IMR-90 (cell line): ENCODE data around the gene PPP1R12B. TPM values are rescaled to one million over a fixed set of nuclear protein-coding genes. Genes with fewer than 3 reads are reported as not detected.
A peak's percentile ranks its signal among the peaks of the same experiment; 100 is the strongest.

Experiments
- ATAC-seq: fragments of 200-7000 bp; cut with Tn5 transposase; 2 replicates; pipeline ENCODE4 v1.9.1; 2020; ENCODE audit warnings: low read depth, mild to moderate bottlenecking, moderate library complexity
- BruUV-seq: library from RNA; stranded (reverse); fragments of 400-500 nt; replicated peaks from 2 replicates; lab custom pipeline; 2021; lab: Mats Ljungman, UMichigan
- CTCF ChIA-PET: fragments of 300-600 bp; formaldehyde crosslinking; extraction: SDS; loops from one replicate; lab custom pipeline; 2021; ENCODE audit warnings: antibody characterized with exemption; lab: Yijun Ruan, JAX
- POLR2A ChIA-PET: fragments of 300-600 bp; sonication (Branson Sonifier 250); formaldehyde crosslinking; loops from one replicate; lab custom pipeline; 2022; ENCODE audit warnings: antibody characterized with exemption; ENCODE audit not compliant: unreplicated experiment; lab: Charles Lee
- DNase-seq: peaks from one replicate; pipeline ENCODE4 v3.0.0; 2013
- H2AFZ ChIP-seq: replicated peaks from 2 replicates; pipeline ENCODE3; 2013; ENCODE audit warnings: low read length, mild to moderate bottlenecking; ENCODE audit not compliant: poor library complexity
- H2AK5ac ChIP-seq: 2 replicates; pipeline ENCODE4 v1.6.1; 2013; ENCODE audit warnings: low read depth, low read length, inconsistent platforms
- H2AK9ac ChIP-seq: replicated peaks from 2 replicates; pipeline ENCODE3; 2013; ENCODE audit warnings: mild to moderate bottlenecking, low read depth, low read length, moderate library complexity; ENCODE audit not compliant: poor library complexity
- H2BK120ac ChIP-seq: 2 replicates; pipeline ENCODE4 v1.6.1; 2013; ENCODE audit warnings: low read depth, low read length, inconsistent platforms
- H2BK15ac ChIP-seq: 3 replicates; pipeline ENCODE4 v1.6.1; 2013; ENCODE audit warnings: low read depth, low read length, inconsistent platforms
- H2BK20ac ChIP-seq: 2 replicates; pipeline ENCODE4 v1.6.1; 2013; ENCODE audit warnings: low read depth, mild to moderate bottlenecking, inconsistent platforms, low read length, moderate library complexity
- H2BK5ac ChIP-seq: 2 replicates; pipeline ENCODE4 v1.6.1; 2013; ENCODE audit warnings: mild to moderate bottlenecking, low read depth, low read length, inconsistent platforms; ENCODE audit not compliant: poor library complexity, severe bottlenecking
- H3K14ac ChIP-seq: replicated peaks from 2 replicates; pipeline ENCODE4 v1.6.1; 2013; ENCODE audit warnings: low read depth, low read length, inconsistent platforms
- H3K18ac ChIP-seq: 2 replicates; pipeline ENCODE4 v1.6.1; 2013; ENCODE audit warnings: low read depth, low read length, control low read depth
- H3K23ac ChIP-seq: 2 replicates; pipeline ENCODE4 v1.6.1; 2013; ENCODE audit warnings: low read depth, low read length, inconsistent platforms
- H3K27ac ChIP-seq: 2 replicates; pipeline ENCODE4 v1.5.1; 2013; ENCODE audit warnings: mild to moderate bottlenecking, control low read depth, low read length; ENCODE audit not compliant: insufficient read depth
- H3K27me3 ChIP-seq: 2 replicates; pipeline ENCODE4 v1.6.1; 2013; ENCODE audit warnings: low read length; ENCODE audit not compliant: control insufficient read depth, insufficient read depth
- H3K36me3 ChIP-seq: 2 replicates; pipeline ENCODE4 v1.6.1; 2013; ENCODE audit warnings: low read length, mixed read lengths; ENCODE audit not compliant: control insufficient read depth, insufficient read depth
- H3K4ac ChIP-seq: 2 replicates; pipeline ENCODE4 v1.6.1; 2013; ENCODE audit warnings: low read depth, low read length, inconsistent platforms
- H3K4me1 ChIP-seq: 2 replicates; pipeline ENCODE4 v1.6.1; 2013; ENCODE audit warnings: low read length, mixed read lengths; ENCODE audit not compliant: control insufficient read depth, insufficient read depth
- H3K4me2 ChIP-seq: 2 replicates; pipeline ENCODE4 v1.6.1; 2013; ENCODE audit warnings: low read depth, mild to moderate bottlenecking, control low read depth, low read length, moderate library complexity
- H3K4me3 ChIP-seq: 2 replicates; pipeline ENCODE4 v1.5.1; 2013; ENCODE audit warnings: low read depth, mild to moderate bottlenecking, control low read depth, low read length, moderate library complexity; ENCODE audit not compliant: insufficient read depth
- H3K56ac ChIP-seq: 2 replicates; pipeline ENCODE4 v1.6.1; 2013; ENCODE audit warnings: low read length, inconsistent platforms; ENCODE audit not compliant: insufficient read depth; ENCODE audit errors: extremely low read depth
- H3K79me1 ChIP-seq, 2 experiments: 2 replicates each; pipeline ENCODE4 v1.6.1; 2013; ENCODE audit warnings: low read length in 2 of 2, inconsistent platforms in 1 of 2, low read depth in 1 of 2
- H3K9ac ChIP-seq: 2 replicates; pipeline ENCODE4 v1.6.1; 2013; ENCODE audit warnings: low read depth, low read length, control low read depth
- H3K9me1 ChIP-seq: 2 replicates; pipeline ENCODE4 v1.6.1; 2013; ENCODE audit warnings: low read length, inconsistent platforms; ENCODE audit not compliant: insufficient read depth
- H3K9me3 ChIP-seq: 2 replicates; pipeline ENCODE4 v1.6.1; 2013; ENCODE audit warnings: low read length; ENCODE audit not compliant: control insufficient read depth, insufficient read depth
- H4K20me1 ChIP-seq: 2 replicates; pipeline ENCODE4 v1.6.1; 2013; ENCODE audit warnings: low read length, inconsistent platforms; ENCODE audit not compliant: insufficient read depth
- H4K5ac ChIP-seq: 2 replicates; pipeline ENCODE4 v1.6.1; 2013; ENCODE audit warnings: mild to moderate bottlenecking, low read depth, low read length, control low read depth
- H4K8ac ChIP-seq, 2 experiments: 2 replicates each; pipeline ENCODE4 v1.6.1; 2013; ENCODE audit warnings: low read depth in 2 of 2, low read length in 2 of 2, control low read depth in 1 of 2, inconsistent platforms in 1 of 2
- H4K91ac ChIP-seq: 2 replicates; pipeline ENCODE4 v1.6.1; 2013; ENCODE audit warnings: low read depth, low read length, inconsistent platforms; ENCODE audit not compliant: insufficient read depth
- FOS ChIP-seq: fragments of 150-350 bp; IDR thresholded peaks from 2 replicates; pipeline ENCODE4 v1.6.1; 2016; ENCODE audit warnings: low read depth, low read length
- POLR2A ChIP-seq: IDR thresholded peaks from 2 replicates; pipeline ENCODE4 v1.6.1; 2012; ENCODE audit warnings: mild to moderate bottlenecking, low read depth, low read length
- WGBS, 2 experiments: methylation state at CpG; one replicate each; pipeline versions ENCODE4 v1.1.5 to v1.1.7; 2013; ENCODE audit warnings: missing lambda C conversion rate in 2 of 2; ENCODE audit not compliant: insufficient read length in 1 of 2; ENCODE audit errors: extremely low coverage in 2 of 2; 5-methylcytosine and 5-hydroxymethylcytosine counted together
- dilution Hi-C: fragments of 300-500 bp; cut with HindIII; formaldehyde crosslinking; loops from one replicate; pipeline ENCODE4 v1.14.3; 2018; ENCODE audit warnings: low sequenced_read_pairs; ENCODE audit not compliant: unreplicated experiment
- in situ Hi-C: fragments of 300-500 bp; cut with MboI; formaldehyde crosslinking; loops from 3 replicates; pipeline ENCODE4 v1.14.3; 2019; ENCODE audit warnings: low sequenced_read_pairs, inconsistent platforms, mixed read lengths
- intact Hi-C: fragments of 100-400 bp; cut with micrococcal nuclease; formaldehyde crosslinking; loops from 2 replicates; pipeline ENCODE4 v1.10.0; 2022
- polyA plus RNA-seq, 3 experiments: library from polyadenylated mRNA; depleted of rRNA; stranded (reverse); fragments of >200 nt; gene quantifications; 2 replicates each; pipeline ENCODE4 v1.2.3, GENCODE V29; 2012; ENCODE audit warnings: low replicate concordance in 1 of 3
- total RNA-seq: library from RNA; depleted of rRNA; stranded (reverse); fragments of >200 nt; gene quantifications from 2 replicates; pipeline ENCODE4 v1.2.3, GENCODE V29; 2012

The PPP1R12B gene
- total and polyA plus RNA-seq, 2 of the 4 experiments (the other 2 are of a cell fraction), result 8.5 to 12.0 TPM

DNA sequence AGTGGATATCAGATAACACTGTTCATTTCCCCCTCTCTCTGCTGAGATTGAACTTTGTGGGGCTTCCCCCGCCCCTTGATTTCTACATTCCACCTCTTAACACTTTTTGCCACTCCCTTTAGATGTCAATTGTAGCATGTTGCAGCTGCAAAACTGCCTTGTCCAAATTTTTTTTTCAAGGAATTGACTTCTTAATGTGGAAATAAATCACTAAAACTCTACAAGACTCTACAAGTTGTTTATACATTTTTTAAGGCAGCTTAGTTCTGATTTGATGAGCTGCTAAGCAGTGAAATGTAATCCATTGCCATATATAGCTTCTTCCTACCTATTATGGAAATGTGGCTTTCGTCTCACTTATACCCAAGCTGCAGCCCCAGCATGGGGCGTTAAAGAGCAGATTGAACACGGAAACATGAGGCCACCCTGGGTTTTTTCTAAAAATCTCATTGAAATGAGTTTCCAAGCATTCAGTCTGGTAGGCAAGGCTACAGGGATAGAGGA lies 229.6 kb downstream of the PPP1R12B start:
- BruUV-seq, result no TSS peak
- peak overlapping the region; percentile 100 for H3K18ac ChIP-seq
- no peaks in the 10 kb centered on the region for H3K9me3 ChIP-seq
- H2BK15ac ChIP-seq, result peak overlapping the region; percentile 97
- ATAC-seq, result peak; percentile 76
- in situ Hi-C loops, result no loop called here
- H4K91ac ChIP-seq, result peak overlapping the region; percentile 99
- no peak overlapping the region for H2AK9ac ChIP-seq
- ChIA-PET POLR2A (interaction anchor here (0.6 kb wide), 1 partner anchor 10 kb away, joined by 4 read pairs; no protein-coding TSS in a partner anchor), CTCF (interaction anchor here (0.5 to 2.2 kb wide), 5 partner anchors 10 to 30 kb away, joined by 3 to 11 read pairs (median 4); no protein-coding TSS in a partner anchor)
- peak overlapping the region; percentile 94 for H3K14ac ChIP-seq
- peak overlapping the region; percentile 98 for H2BK120ac ChIP-seq
- H4K20me1 ChIP-seq, result no peaks in the 10 kb centered on the region
- no peaks in the 10 kb centered on the region for H3K27me3 ChIP-seq
- H3K9ac ChIP-seq, result peak overlapping the region; percentile 97
- peak overlapping the region; percentile 99 for H4K5ac ChIP-seq
- peak overlapping the region; percentile 96 for H3K23ac ChIP-seq
- peak overlapping the region; percentile 73 for H3K4me2 ChIP-seq
- peaks cover 6% of the 10 kb centered on the region for H3K36me3 ChIP-seq
- WGBS, 2 experiments, result 0% methylated on average over 2 of the region's 4 CpGs; no CpG with 5 or more reads in 1 of the 2 experiments
- H2BK20ac ChIP-seq, result peak overlapping the region; percentile 99
- H2AFZ ChIP-seq, result peak overlapping the region; percentile 17
- peak; percentile 87 for DNase-seq
- dilution Hi-C loops, result no loop called here
- H2AK5ac ChIP-seq, result peak overlapping the region; percentile 98
- H3K4ac ChIP-seq, result peak overlapping the region; percentile 99
- TF ChIP-seq POLR2A, result 0 out of 2 replicates have a peak, but pooled peaks have one; percentile 19
- TF ChIP-seq FOS, result no peak
- peak overlapping the region; percentile 87 to 98 for H4K8ac ChIP-seq
- H2BK5ac ChIP-seq, result peak overlapping the region; percentile 98
- peaks cover 29% of the 10 kb centered on the region for H3K9me1 ChIP-seq
- H3K4me1 ChIP-seq, result peaks cover 40% of the 10 kb centered on the region
- peak overlapping the region; percentile 100 for H3K27ac ChIP-seq
- H3K56ac ChIP-seq, result peak overlapping the region; percentile 98
- peaks cover 0 to 4% of the 10 kb centered on the region in 2 experiments; a peak in 2 of 4 replicates for H3K79me1 ChIP-seq
- intact Hi-C loops, result no loop called here
- H3K4me3 ChIP-seq, result no peak overlapping the region
